Measurements from ENCODE around the gene HCFC2. TPM values are rescaled to one million over a fixed set of nuclear protein-coding genes. Genes with fewer than 3 reads are reported as not detected.

The HCFC2 gene
- total and polyA plus RNA-seq, 8 donors, result 16.7 to 26.8 (median 25.2) TPM

DNA sequence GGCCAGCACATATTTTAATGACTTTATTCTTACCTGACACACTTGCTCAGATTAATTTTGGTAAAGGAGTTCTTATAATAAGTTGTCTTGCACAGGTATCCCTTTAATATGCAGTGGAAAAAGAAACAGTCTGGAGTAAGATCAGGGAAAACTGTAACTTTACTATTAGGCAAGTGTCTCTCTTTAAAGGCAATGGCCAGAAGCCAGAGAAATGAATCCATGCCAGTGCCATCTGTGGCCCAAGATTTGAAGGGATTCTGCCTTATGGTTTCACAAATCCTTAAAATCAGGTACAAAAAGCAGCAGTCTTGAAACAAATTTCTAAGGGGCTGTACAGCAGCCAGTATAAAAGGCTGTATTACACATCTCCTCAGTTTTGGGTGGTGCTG is 51.2 kb downstream of the HCFC2 start:
- Histone ChIP-seq H3K4me1 (no peaks in the 10 kb centered on the region), H3K36me3 (peaks cover 0 to 28% of the 10 kb centered on the region in 2 donors), H3K27ac (no peak overlapping the region), H3K27me3 (no peaks in the 10 kb centered on the region), H3K9me3 (no peaks in the 10 kb centered on the region), H3K4me3 (no peak overlapping the region)
- intact Hi-C loops (cut with DNase I), result no loop called here
- no peak for DNase-seq
- no peak for TF ChIP-seq CTCF (IDR thresholded peaks at IDR 0.05)
- no peak for ATAC-seq

GRCh38 chr12:104121001-104121400 is 56.7 kb downstream of the HCFC2 start:
- ATAC-seq (peak; percentile 88), DNase-seq (no peak)
- TF ChIP-seq CTCF (IDR thresholded peaks at IDR 0.05), result no peak
- Histone ChIP-seq H3K27ac (peak overlapping the region in 1 of 2 donors; percentile 7), H3K27me3 (no peaks in the 10 kb centered on the region), H3K36me3 (peaks cover 0 to 77% of the 10 kb centered on the region in 2 donors), H3K4me3 (no peak overlapping the region), H3K4me1 (peaks cover 0 to 3% of the 10 kb centered on the region in 2 donors), H3K9me3 (no peaks in the 10 kb centered on the region)
- intact Hi-C loops (cut with DNase I), result no loop called here

- Histone ChIP-seq H3K27ac (peak overlapping the region in 1 of 2 donors; percentile 7), H3K27me3 (no peaks in the 10 kb centered on the region), H3K4me1 (peaks cover 0 to 3% of the 10 kb centered on the region in 2 donors), H3K36me3 (peaks cover 0 to 84% of the 10 kb centered on the region in 2 donors), H3K4me3 (no peak overlapping the region), H3K9me3 (no peaks in the 10 kb centered on the region)
- DNase-seq (no peak), ATAC-seq (no peak)
- TF ChIP-seq CTCF (IDR thresholded peaks at IDR 0.05), result no peak
- intact Hi-C loops (cut with DNase I), result no loop called here
Observed at GRCh38 chr12:104122298-104122697, 58.0 kb downstream of the HCFC2 start.

- Histone ChIP-seq H3K27ac (no peak overlapping the region), H3K36me3 (peaks cover 0 to 78% of the 10 kb centered on the region in 2 donors), H3K9me3 (no peaks in the 10 kb centered on the region), H3K4me1 (peaks cover 15 to 16% of the 10 kb centered on the region in 2 donors), H3K27me3 (no peaks in the 10 kb centered on the region), H3K4me3 (no peak overlapping the region)
- DNase-seq (no peak), ATAC-seq (no peak)
- intact Hi-C loops (cut with DNase I), result no loop called here
- no peak for TF ChIP-seq CTCF (IDR thresholded peaks at IDR 0.05)
Observed at GRCh38 chr12:104126548-104126947, 62.2 kb downstream of the HCFC2 start.

DNA sequence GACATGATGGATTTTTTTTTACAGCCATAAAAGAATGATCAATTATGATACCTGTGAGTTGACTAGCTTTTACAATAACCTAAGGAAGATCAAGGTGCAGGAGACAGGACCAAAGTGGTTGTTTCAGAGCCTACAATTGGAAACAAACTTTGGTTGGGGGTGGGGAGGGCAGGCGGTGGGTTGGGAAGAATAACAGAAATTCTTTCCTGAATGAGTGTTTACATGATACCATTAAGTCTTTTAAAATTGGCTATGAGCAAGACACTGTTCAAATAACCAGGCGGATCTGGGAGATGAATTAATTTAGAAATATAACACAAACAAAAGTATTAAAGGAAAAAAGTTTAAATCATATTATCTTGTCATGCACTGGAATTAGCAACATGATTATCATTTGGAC is 66.4 kb downstream of the HCFC2 start:
- H3K9me3 ChIP-seq, result no peaks in the 10 kb centered on the region
- H3K36me3 ChIP-seq, result peaks cover 0 to 47% of the 10 kb centered on the region in 2 donors
- H3K27me3 ChIP-seq, result no peaks in the 10 kb centered on the region
- intact Hi-C loops (cut with DNase I), result no loop called here
- TF ChIP-seq CTCF (IDR thresholded peaks at IDR 0.05), result no peak
- H3K4me3 ChIP-seq, result no peak overlapping the region
- no peak for DNase-seq
- ATAC-seq, result peak; percentile 79
- peaks cover 25 to 50% of the 10 kb centered on the region in 2 donors for H3K4me1 ChIP-seq
- H3K27ac ChIP-seq, result peak overlapping the region; percentile 6 to 23
